A549 (cell line): ENCODE data around the gene BCL11B. TPM values are rescaled to one million over a fixed set of nuclear protein-coding genes. Genes with fewer than 3 reads are reported as not detected.

ENCODE experiments used
- ATAC-seq, 2 experiments: fragments of 200-7000 bp in 1 of 2; fragments of >200 bp in 1 of 2; cut with Nextera tagmentation in 1 of 2; cut with Tn5 transposase in 1 of 2; 3 replicates each; pipeline versions ENCODE4 v1.8.0 to v1.9.1; 2018 to 2020; ENCODE audit warnings: mild to moderate bottlenecking in 1 of 2, moderate library complexity in 1 of 2
- CTCF ChIA-PET: fragments of 300-600 bp; sonication (Branson Sonifier 250); formaldehyde crosslinking; extraction: SDS; loops from one replicate; lab custom pipeline; 2021; ENCODE audit warnings: antibody characterized with exemption, inconsistent platforms; lab: Yijun Ruan, JAX
- POLR2A ChIA-PET: fragments of 350-600 bp; formaldehyde crosslinking; extraction: SDS; loops from one replicate; lab custom pipeline; 2021; ENCODE audit warnings: antibody characterized with exemption, inconsistent platforms; lab: Yijun Ruan, JAX
- DNase-seq, 2 experiments: peaks; one replicate each; pipeline versions ENCODE4 v3.0.0 to v3.0.0-alpha.2; 2011 to 2016; ENCODE audit warnings: low read depth in 1 of 2, low spot score in 1 of 2
- FAIRE-seq: peaks from 2 replicates; lab custom pipeline; 2011; peaks lifted over from hg19 to GRCh38; lab: Jason Lieb, UNC
- H3K27ac ChIP-seq, 2 experiments: fragments of >200 bp; sonication (Bioruptor Twin); formaldehyde crosslinking; 3 replicates each; pipeline ENCODE4 v1.5.1; 2016 to 2017
- H3K4me1 ChIP-seq: fragments of >200 bp; sonication (Bioruptor Twin); formaldehyde crosslinking; 3 replicates; pipeline ENCODE4 v1.6.1; 2016
- H3K4me2 ChIP-seq: fragments of >200 bp; sonication (Bioruptor Twin); formaldehyde crosslinking; 3 replicates; pipeline ENCODE4 v1.6.1; 2016
- H3K4me3 ChIP-seq: fragments of >200 bp; sonication (Bioruptor Twin); formaldehyde crosslinking; 3 replicates; pipeline ENCODE4 v1.5.1; 2016
- H3K9me3 ChIP-seq: fragments of >200 bp; sonication (Bioruptor Twin); formaldehyde crosslinking; 3 replicates; pipeline ENCODE4 v1.6.1; 2016
- CBX8 ChIP-seq: fragments of 200-600 bp; sonication (generic); IDR thresholded peaks from 2 replicates; pipeline ENCODE4 v1.6.1; 2016
- CEBPB ChIP-seq, 2 experiments: fragments of >200 bp in 1 of 2; sonication (Bioruptor Twin) in 1 of 2; formaldehyde crosslinking in 1 of 2; IDR thresholded peaks; 2 replicates each; pipeline ENCODE4 v1.6.1; 2012 to 2016
- CHD4 ChIP-seq: fragments of 200-600 bp; sonication (generic); IDR thresholded peaks from 2 replicates; pipeline ENCODE4 v1.6.1; 2016; ENCODE audit warnings: antibody characterized with exemption, mild to moderate bottlenecking, borderline replicate concordance
- EP300 ChIP-seq, 2 experiments: fragments of >200 bp; sonication (Bioruptor Twin); formaldehyde crosslinking; IDR thresholded peaks; 2 replicates in 1 of 2; 3 replicates in 1 of 2; pipeline ENCODE4 v1.6.1; 2016 to 2017
- FOSB ChIP-seq: fragments of 250-450 bp; sonication (Bioruptor Pico); IDR thresholded peaks from 2 replicates; pipeline ENCODE4 v1.5.0; 2020; ENCODE audit warnings: mild to moderate bottlenecking, moderate library complexity
- FOSL2 ChIP-seq, 2 experiments: fragments of 450-650 bp in 1 of 2; fragments of >200 bp in 1 of 2; sonication (Bioruptor Twin) in 1 of 2; formaldehyde crosslinking; IDR thresholded peaks; 2 replicates each; pipeline versions ENCODE4 v1.5.0 to v1.6.1; 2016 to 2020; ENCODE audit warnings: mild to moderate bottlenecking in 1 of 2, moderate library complexity in 1 of 2
- FOXS1 ChIP-seq: fragments of 250-450 bp; sonication (Bioruptor Pico); IDR thresholded peaks from 2 replicates; pipeline ENCODE4 v1.5.0; 2020; ENCODE audit warnings: mild to moderate bottlenecking, moderate library complexity
- HDAC2 ChIP-seq: fragments of 200-600 bp; sonication (generic); IDR thresholded peaks from 2 replicates; pipeline ENCODE4 v1.6.1; 2016
- HES2 ChIP-seq: fragments of >200 bp; sonication (Bioruptor Twin); formaldehyde crosslinking; IDR thresholded peaks from 2 replicates; pipeline ENCODE4 v1.6.1; 2016
- HEYL ChIP-seq: fragments of 250-450 bp; sonication (Bioruptor Pico); IDR thresholded peaks from 2 replicates; pipeline ENCODE4 v1.8.0; 2021; ENCODE audit warnings: mild to moderate bottlenecking, moderate library complexity
- HOXA7 ChIP-seq: fragments of 250-450 bp; sonication (Bioruptor Pico); IDR thresholded peaks from 2 replicates; pipeline ENCODE4 v1.5.0; 2020; ENCODE audit warnings: mild to moderate bottlenecking, moderate library complexity
- HOXB13 ChIP-seq: fragments of 250-450 bp; sonication (Bioruptor Pico); IDR thresholded peaks from 2 replicates; pipeline ENCODE4 v1.5.0; 2020; ENCODE audit warnings: low read depth, mild to moderate bottlenecking, moderate library complexity
- KDM1A ChIP-seq: fragments of 200-600 bp; sonication (generic); IDR thresholded peaks from 2 replicates; pipeline ENCODE4 v1.6.1; 2016; ENCODE audit warnings: low read depth, mild to moderate bottlenecking
- KDM5A ChIP-seq: fragments of 200-600 bp; sonication (generic); IDR thresholded peaks from 2 replicates; pipeline ENCODE4 v1.6.1; 2016; ENCODE audit warnings: antibody characterized with exemption, mild to moderate bottlenecking
- MAZ ChIP-seq: fragments of 150-350 bp; IDR thresholded peaks from 2 replicates; pipeline ENCODE4 v1.6.1; 2014; ENCODE audit warnings: antibody characterized with exemption, low read depth, low read length, borderline replicate concordance
- MYC ChIP-seq: IDR thresholded peaks from 2 replicates; pipeline ENCODE4 v1.6.1; 2012; ENCODE audit warnings: mild to moderate bottlenecking, inconsistent platforms, low read length, improper control_type of control experiment, borderline replicate concordance
- NR3C1 ChIP-seq: fragments of >200 bp; sonication (Bioruptor Twin); formaldehyde crosslinking; IDR thresholded peaks from 3 replicates; pipeline ENCODE4 v1.6.1; 2017
- POLR2A ChIP-seq: IDR thresholded peaks from 2 replicates; pipeline ENCODE4 v1.6.1; 2012; ENCODE audit warnings: mild to moderate bottlenecking, low read length
- POLR2AphosphoS2 ChIP-seq: conservative IDR thresholded peaks from 2 replicates; pipeline ENCODE4 v1.6.1; 2012; ENCODE audit warnings: low read length, improper control_type of control experiment, inconsistent platforms
- RARB ChIP-seq: fragments of 250-450 bp; sonication (Bioruptor Pico); IDR thresholded peaks from 2 replicates; pipeline ENCODE4 v1.8.0; 2021; ENCODE audit warnings: mild to moderate bottlenecking, moderate library complexity
- SMC3 ChIP-seq: fragments of >200 bp; sonication (Bioruptor Twin); formaldehyde crosslinking; IDR thresholded peaks from 3 replicates; pipeline ENCODE4 v1.6.1; 2018; ENCODE audit warnings: inconsistent platforms
- SREBF2 ChIP-seq: fragments of 450-650 bp; IDR thresholded peaks from 2 replicates; pipeline ENCODE4 v1.6.1; 2014; ENCODE audit warnings: mild to moderate bottlenecking, moderate library complexity
- TFCP2L1 ChIP-seq: fragments of 250-450 bp; sonication (Bioruptor Pico); IDR thresholded peaks from 2 replicates; pipeline ENCODE4 v1.5.0; 2021; ENCODE audit warnings: mild to moderate bottlenecking
- ZC3H11A ChIP-seq: fragments of 450-650 bp; IDR thresholded peaks from 2 replicates; pipeline ENCODE4 v1.6.1; 2014; ENCODE audit warnings: antibody characterized with exemption, mild to moderate bottlenecking
- ZSCAN20 ChIP-seq: fragments of 250-450 bp; sonication (Bioruptor Pico); IDR thresholded peaks from 2 replicates; pipeline ENCODE4 v1.8.0; 2022; ENCODE audit warnings: mild to moderate bottlenecking, moderate library complexity
- WGBS: methylation state at CpG from one replicate; pipeline ENCODE4 v1.1.6; 2017; ENCODE audit errors: missing lambda C conversion rate; 5-methylcytosine and 5-hydroxymethylcytosine counted together
- polyA plus RNA-seq, 4 experiments: library from polyadenylated mRNA; depleted of rRNA in 3 of 4; stranded (reverse); fragments of >200 nt; fragmentation: RNase III in 1 of 4; extraction: RNeasy Plus Mini Kit Qiagen cat#74134 plus additional on column Dnase treatment in 1 of 4; gene quantifications; 2 replicates in 3 of 4; 3 replicates in 1 of 4; pipeline ENCODE4 v1.2.3, GENCODE V29; 2011 to 2017
- TF ChIP-seq, protein P1 (sequence below): IDR thresholded peaks from 2 replicates; pipeline ENCODE4 v1.6.1; 2012

Gene BCL11B
- polyA plus RNA-seq, 2 of the 4 experiments (the other 2 are of a cell fraction), result 0.43 to 0.49 TPM

DNA sequence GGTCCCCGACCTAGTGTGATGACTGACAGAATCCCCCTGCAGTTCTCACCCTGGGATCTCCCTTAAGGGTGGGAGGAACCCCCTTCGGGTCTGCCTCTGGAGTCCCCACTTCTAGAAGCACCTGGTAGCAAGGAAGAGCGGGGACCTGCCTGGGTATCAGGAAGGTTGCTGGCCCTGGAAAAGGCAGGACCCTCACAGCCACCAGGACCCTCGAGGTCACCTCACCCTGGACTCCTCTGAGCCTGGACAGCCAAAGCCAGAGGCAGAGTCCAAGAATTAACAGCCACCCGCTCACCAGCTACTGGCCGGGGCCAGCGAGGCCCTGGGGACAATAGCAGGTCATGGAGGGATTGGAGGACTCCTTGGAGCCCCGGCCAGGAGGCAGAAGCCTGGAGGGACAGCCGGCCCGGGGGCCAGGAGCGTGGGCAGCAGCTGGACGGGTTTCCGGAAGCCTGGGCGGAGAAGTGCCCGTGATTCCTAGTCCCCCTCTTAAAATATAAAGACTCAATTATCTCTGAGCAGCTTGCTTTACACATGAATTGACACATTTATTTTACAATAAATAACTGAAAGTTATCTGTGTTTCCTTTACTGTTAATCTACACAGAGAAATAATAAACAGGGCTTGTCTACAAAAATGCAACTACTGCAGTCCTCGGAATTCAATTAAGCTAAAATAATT lies 17.5 kb downstream of the BCL11B start:
- H3K4me1 ChIP-seq, result peaks cover 6% of the 10 kb centered on the region; the same call in 1 of the 3 replicates
- ChIA-PET POLR2A (no interaction called here), CTCF (interaction anchor here (2.3 kb wide), 1 partner anchor 12 kb away, joined by 14 read pairs; no protein-coding TSS in a partner anchor)
- WGBS, result 63% methylated on average over 11 of the region's 16 CpGs
- DNase-seq (no peak), ATAC-seq (no peak), FAIRE-seq (no peak)
- no peak overlapping the region for H3K4me2 ChIP-seq
- H3K9me3 ChIP-seq, result no peaks in the 10 kb centered on the region
- no peak overlapping the region for H3K4me3 ChIP-seq
- H3K27ac ChIP-seq, result no peak overlapping the region
- TF ChIP-seq KDM1A (no peak), FOSL2 (IDR thresholded peaks at IDR 0.05) (no peak), FOSL2 (CRISPR knock-in tag; IDR thresholded peaks at IDR 0.05) (no peak), ZC3H11A (no peak), HOXA7 (CRISPR knock-in tag) (no peak), FOXS1 (CRISPR knock-in tag) (no peak)
- TF ChIP-seq, protein P1, sequence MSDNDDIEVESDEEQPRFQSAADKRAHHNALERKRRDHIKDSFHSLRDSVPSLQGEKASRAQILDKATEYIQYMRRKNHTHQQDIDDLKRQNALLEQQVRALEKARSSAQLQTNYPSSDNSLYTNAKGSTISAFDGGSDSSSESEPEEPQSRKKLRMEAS, result no peak

GRCh38 chr14:99253890-99254289 lies 18.1 kb downstream of the BCL11B start:
- POLR2A ChIA-PET, result no interaction called here
- Histone ChIP-seq H3K9me3 (no peaks in the 10 kb centered on the region), H3K27ac (no peak overlapping the region), H3K4me1 (peaks cover 6% of the 10 kb centered on the region; the same call in 1 of the 3 replicates), H3K4me3 (no peak overlapping the region), H3K4me2 (no peak overlapping the region)
- 92% methylated on average over 7 of the region's 7 CpGs for WGBS
- CTCF ChIA-PET, result interaction anchor here (2.3 kb wide), 1 partner anchor 12 kb away, joined by 14 read pairs; no protein-coding TSS in a partner anchor
- no peak for FAIRE-seq
- DNase-seq, result no peak
- no peak for TF ChIP-seq SREBF2
- no peak for ATAC-seq

- ChIA-PET CTCF (interaction anchor here (2.3 kb wide), 1 partner anchor 13 kb away, joined by 14 read pairs; no protein-coding TSS in a partner anchor), POLR2A (no interaction called here)
- Histone ChIP-seq H3K9me3 (no peaks in the 10 kb centered on the region), H3K4me2 (no peak overlapping the region)
- FAIRE-seq (no peak), DNase-seq (no peak), ATAC-seq (peak in 1 of 2 experiments; percentile 26; a peak in 1 of 6 replicates)
- 68% methylated on average over 25 of the region's 25 CpGs for WGBS
- no peak for TF ChIP-seq CHD4
- no peak for TF ChIP-seq EP300 (IDR thresholded peaks at IDR 0.05)
- TF ChIP-seq KDM5A, result no peak
- TF ChIP-seq FOSL2 (IDR thresholded peaks at IDR 0.05), result no peak
- TF ChIP-seq FOSL2 (CRISPR knock-in tag; IDR thresholded peaks at IDR 0.05), result no peak
- TF ChIP-seq SMC3, result no peak
- no peak for TF ChIP-seq FOSB (CRISPR knock-in tag)
- no peak for TF ChIP-seq HDAC2
- no peak for TF ChIP-seq ZC3H11A
- no peak for TF ChIP-seq POLR2A
- TF ChIP-seq, all 56 proteins: peak for 0
- H3K27ac ChIP-seq, result no peak overlapping the region
- H3K4me3 ChIP-seq, result no peak overlapping the region
- H3K4me1 ChIP-seq, result peaks cover 6% of the 10 kb centered on the region; the same call in 1 of the 3 replicates
Observed at GRCh38 chr14:99252940-99253868, 18.8 kb downstream of the BCL11B start.

- no peak overlapping the region for H3K4me3 ChIP-seq
- H3K9me3 ChIP-seq, result no peaks in the 10 kb centered on the region
- H3K4me1 ChIP-seq, result peaks cover 6% of the 10 kb centered on the region; the same call in 1 of the 3 replicates
- ChIA-PET CTCF (interaction anchor here (1.0 kb wide), 1 partner anchor 14 kb away, joined by 7 read pairs; no protein-coding TSS in a partner anchor), POLR2A (no interaction called here)
- TF ChIP-seq SREBF2 (no peak), CEBPB (IDR thresholded peaks at IDR 0.05) (no peak), POLR2AphosphoS2 (no peak), MAZ (no peak), NR3C1 (no peak), CHD4 (no peak), HOXB13 (no peak), RARB (CRISPR knock-in tag) (no peak), SMC3 (no peak), HES2 (no peak), TFCP2L1 (CRISPR knock-in tag) (no peak), MYC (no peak), ZSCAN20 (CRISPR knock-in tag) (no peak), CBX8 (no peak), HEYL (CRISPR knock-in tag) (no peak), KDM1A (no peak)
- TF ChIP-seq, protein P1, result no peak
- DNase-seq (no peak), ATAC-seq (no peak), FAIRE-seq (no peak)
- 79% methylated on average over 9 of the region's 9 CpGs for WGBS
- H3K27ac ChIP-seq, result no peak overlapping the region
- no peak overlapping the region for H3K4me2 ChIP-seq
Observed at GRCh38 chr14:99252443-99252939, 19.5 kb downstream of the BCL11B start.
